NB4 (cell line): ENCODE data around the gene PSMB11.

Experiments used
- CTCF ChIP-seq: IDR thresholded peaks from one replicate; pipeline ENCODE4 v1.5.1; 2012; ENCODE audit warnings: low read depth, low read length
- MYC ChIP-seq: IDR thresholded peaks from 2 replicates; pipeline ENCODE4 v1.6.1; 2011; ENCODE audit warnings: low read depth, low read length
- POLR2A ChIP-seq: IDR thresholded peaks from 2 replicates; pipeline ENCODE4 v1.6.1; 2011; ENCODE audit warnings: mild to moderate bottlenecking; ENCODE audit not compliant: insufficient read length; ENCODE audit errors: extremely low read depth

DNA sequence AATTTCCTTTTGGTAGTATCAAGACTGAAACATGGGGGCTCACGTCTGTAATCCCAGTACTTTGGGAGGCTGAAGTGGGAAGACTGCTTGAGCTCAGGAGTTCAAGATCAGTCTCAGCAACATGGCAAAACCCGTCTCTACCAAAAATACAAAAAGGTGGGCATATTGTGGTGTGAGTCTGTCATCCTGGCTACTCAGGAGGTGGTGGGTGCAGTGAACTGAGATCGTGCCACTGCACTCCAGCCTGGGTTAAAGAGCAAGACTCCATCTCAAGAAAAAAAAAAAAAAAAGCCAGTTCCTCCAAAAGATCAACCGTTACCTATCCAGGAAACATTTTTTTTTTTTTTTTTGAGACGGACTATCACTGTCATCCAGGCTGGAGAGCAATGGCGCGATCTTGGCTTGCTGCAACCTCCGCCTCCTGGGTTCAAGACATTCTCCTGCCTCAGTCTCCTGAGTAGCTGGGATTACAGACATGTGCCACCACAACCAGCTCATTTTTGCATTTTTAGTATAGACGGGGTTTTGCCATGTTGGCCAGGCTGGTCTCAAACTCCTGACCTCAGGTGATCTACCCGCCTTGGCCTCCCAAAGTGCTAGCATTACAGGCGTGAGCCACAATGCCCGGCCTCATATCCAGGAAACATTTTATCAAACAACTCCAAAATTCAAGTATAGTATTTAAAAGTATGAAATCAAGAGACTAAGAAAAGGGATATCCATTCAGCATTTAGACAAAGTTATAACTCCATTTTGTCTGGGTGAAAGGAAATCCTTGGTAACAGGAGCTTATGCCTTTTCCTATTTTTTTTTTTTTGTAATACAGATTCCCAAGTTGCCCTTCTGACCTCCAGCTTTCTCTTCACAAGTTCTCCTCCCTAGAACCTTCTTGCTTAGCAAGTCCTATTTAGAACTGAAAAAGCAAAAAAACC lies 49.5 kb downstream of the PSMB11 start:
- TF ChIP-seq CTCF = no peak
- no peak for TF ChIP-seq POLR2A
- TF ChIP-seq MYC = no peak
